HepG2 (cell line): ENCODE measurements around the gene ADCY9. TPM values are rescaled to one million over a fixed set of nuclear protein-coding genes. Genes with fewer than 3 reads are reported as not detected.
A peak's percentile ranks its signal among the peaks of the same experiment; 100 is the strongest.

Experiments
- AGO2 ChIP-seq: fragments of 200-400 bp; formaldehyde crosslinking; optimal IDR thresholded peaks from 2 replicates; pipeline ENCODE3; 2017; ENCODE audit warnings: mild to moderate bottlenecking, low read depth, low read length, moderate library complexity
- ATF2 ChIP-seq: sonication (generic); formaldehyde crosslinking; IDR thresholded peaks from 2 replicates; pipeline ENCODE4 v1.4.0; 2020; ENCODE audit warnings: missing genetic modification reagents
- CHD4 ChIP-seq: fragments of 200-600 bp; sonication (generic); IDR thresholded peaks from 2 replicates; pipeline ENCODE4 v1.7.0; 2017; ENCODE audit warnings: mild to moderate bottlenecking, low read length, borderline replicate concordance
- HIC2 ChIP-seq: sonication (generic); formaldehyde crosslinking; IDR thresholded peaks from 2 replicates; pipeline ENCODE4 v1.9.0; 2022; ENCODE audit warnings: low read depth, missing genetic modification reagents
- MXD3 ChIP-seq: IDR thresholded peaks from 2 replicates; pipeline ENCODE4 v1.6.1; 2016; ENCODE audit warnings: mild to moderate bottlenecking, missing biosample characterization, missing genetic modification reagents
- NCOR1 ChIP-seq: fragments of 200-600 bp; sonication (generic); IDR thresholded peaks from 2 replicates; pipeline ENCODE4 v1.7.0; 2017; ENCODE audit warnings: antibody characterized with exemption, low read length, borderline replicate concordance
- NRL ChIP-seq: sonication (generic); formaldehyde crosslinking; IDR thresholded peaks from 2 replicates; pipeline ENCODE4 v1.5.0; 2020; ENCODE audit warnings: missing genetic modification reagents, mild to moderate bottlenecking, moderate library complexity, borderline replicate concordance
- SMC3 ChIP-seq: IDR thresholded peaks from 2 replicates; pipeline ENCODE4 v1.6.1; 2011; ENCODE audit warnings: low read length, improper control_type of control experiment
- TBX2 ChIP-seq: sonication (generic); formaldehyde crosslinking; IDR thresholded peaks from 2 replicates; pipeline ENCODE4 v1.5.0; 2020; ENCODE audit warnings: missing genetic modification reagents, mild to moderate bottlenecking, borderline replicate concordance
- TCF7 ChIP-seq: sonication (generic); IDR thresholded peaks from 2 replicates; pipeline ENCODE4 v1.6.1; 2016; ENCODE audit warnings: antibody characterized with exemption, low read depth
- UBTF ChIP-seq: sonication (generic); formaldehyde crosslinking; IDR thresholded peaks from 2 replicates; pipeline ENCODE4 v1.4.0; 2020; ENCODE audit warnings: mild to moderate bottlenecking, missing genetic modification reagents
- YY1 ChIP-seq: IDR thresholded peaks from 2 replicates; pipeline ENCODE4 v1.6.1; 2011; ENCODE audit warnings: low read length, low read depth, moderate library complexity, mild to moderate bottlenecking; ENCODE audit not compliant: insufficient read depth, insufficient replicate concordance
- ZBTB7A ChIP-seq: sonication (generic); formaldehyde crosslinking; IDR thresholded peaks from 2 replicates; pipeline ENCODE4 v1.8.0; 2022; ENCODE audit warnings: mild to moderate bottlenecking, missing genetic modification reagents
- ZFAT ChIP-seq: sonication (generic); formaldehyde crosslinking; conservative IDR thresholded peaks from 2 replicates; pipeline ENCODE4 v1.8.1; 2023; ENCODE audit warnings: missing genetic modification reagents, inconsistent platforms
- ZFP41 ChIP-seq: sonication (generic); formaldehyde crosslinking; IDR thresholded peaks from 2 replicates; pipeline ENCODE4 v1.4.0; 2020; ENCODE audit warnings: mild to moderate bottlenecking, missing genetic modification reagents, borderline replicate concordance
- ZFY ChIP-seq: sonication (generic); formaldehyde crosslinking; IDR thresholded peaks from 2 replicates; pipeline ENCODE4 v1.4.0; 2020; ENCODE audit warnings: missing genetic modification reagents
- ZMYM4 ChIP-seq: sonication (generic); formaldehyde crosslinking; IDR thresholded peaks from 2 replicates; pipeline ENCODE4 v1.8.1; 2023; ENCODE audit warnings: mild to moderate bottlenecking, missing genetic modification reagents
- ZNF207 ChIP-seq: fragments of 450-650 bp; IDR thresholded peaks from 2 replicates; pipeline ENCODE4 v1.6.1; 2016; ENCODE audit warnings: antibody characterized with exemption, borderline replicate concordance
- ZNF3 ChIP-seq: IDR thresholded peaks from 2 replicates; pipeline ENCODE4 v1.7.0; 2017; ENCODE audit warnings: inconsistent platforms
- ZNF460 ChIP-seq: sonication (generic); formaldehyde crosslinking; IDR thresholded peaks from 2 replicates; pipeline ENCODE4 v1.5.1; 2020; ENCODE audit warnings: missing genetic modification reagents, mild to moderate bottlenecking, borderline replicate concordance
- ZNF512 ChIP-seq: sonication (generic); formaldehyde crosslinking; IDR thresholded peaks from 2 replicates; pipeline ENCODE4 v1.4.0; 2020; ENCODE audit warnings: mild to moderate bottlenecking, missing genetic modification reagents
- ZNF530 ChIP-seq: sonication (generic); formaldehyde crosslinking; IDR thresholded peaks from 2 replicates; pipeline ENCODE4 v1.5.0; 2020; ENCODE audit warnings: low read depth, mild to moderate bottlenecking, missing genetic modification reagents
- ZNF616 ChIP-seq: sonication (generic); formaldehyde crosslinking; IDR thresholded peaks from 2 replicates; pipeline ENCODE4 v1.5.0; 2020; ENCODE audit warnings: low read depth, mild to moderate bottlenecking, missing genetic modification reagents
- ZSCAN12 ChIP-seq: sonication (generic); formaldehyde crosslinking; IDR thresholded peaks from 2 replicates; pipeline ENCODE4 v1.9.0; 2021; ENCODE audit warnings: mild to moderate bottlenecking, missing genetic modification reagents
- polyA plus RNA-seq, 8 experiments: library from polyadenylated mRNA; depleted of rRNA in 3 of 8; stranded (reverse) in 7 of 8; unstranded in 1 of 8; fragments of >200 nt; fragmentation: Illumina TruSeq in 4 of 8; extraction: Trizol in 4 of 8; gene quantifications; 2 replicates each; pipeline versions ENCODE4 v1.2.1 to v1.2.3, GENCODE V29; 2011 to 2016; ENCODE audit warnings: low read depth in 4 of 8, missing spikeins in 1 of 8, mixed read lengths in 1 of 8; ENCODE audit not compliant: insufficient read depth in 1 of 8
- total RNA-seq, 5 experiments: library from RNA; depleted of rRNA; stranded (reverse); fragments of >200 nt; fragmentation: Illumina TruSeq; extraction: Trizol; gene quantifications; 2 replicates each; pipeline ENCODE4 v1.2.3, GENCODE V29; 2016; ENCODE audit warnings: low read depth in 1 of 5

Gene ADCY9
- total and polyA plus RNA-seq, 2 of the 13 experiments (the other 11 are each of a cell fraction or from before 2014, with no cell fraction given): 11.2 to 13.9 TPM

DNA sequence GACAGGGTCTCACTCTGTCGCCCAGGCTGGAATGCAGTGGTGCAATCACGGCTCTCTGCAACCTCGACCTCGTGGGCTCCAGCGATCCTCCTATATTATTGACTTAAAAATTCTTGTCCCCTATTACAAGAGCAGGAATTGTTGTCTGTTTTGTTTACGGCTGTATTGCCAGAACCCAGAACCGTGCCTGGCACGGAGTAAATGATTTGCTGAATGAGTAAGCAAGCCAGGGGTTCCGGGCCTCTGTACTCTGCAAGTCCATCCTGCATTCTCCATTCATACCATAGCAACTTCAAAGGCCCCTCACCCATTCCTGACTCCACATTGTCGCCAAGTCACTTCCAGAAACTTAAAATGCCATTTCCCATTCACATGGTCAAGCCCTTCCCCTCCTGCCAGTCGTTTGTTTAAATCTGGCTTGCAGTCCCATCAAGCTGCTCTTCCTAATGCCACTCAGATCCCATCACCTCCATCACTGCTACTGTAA lies 6.9 kb downstream of the ADCY9 start (continued):
- TF ChIP-seq MXD3 (no peak), ZFY (CRISPR knock-in tag) (peak; percentile 31; the same call in 1 of the 2 replicates), UBTF (CRISPR knock-in tag) (peak; percentile 59), ZSCAN12 (0 out of 2 replicates have a peak, but pooled peaks have one; percentile 60), NCOR1 (peak; percentile 27; the same call in 1 of the 2 replicates), ZMYM4 (CRISPR knock-in tag) (peak; percentile 29; the same call in 1 of the 2 replicates), SMC3 (0 out of 2 replicates have a peak, but pooled peaks have one; percentile 0), ZNF530 (CRISPR knock-in tag) (no peak), ATF2 (CRISPR knock-in tag) (peak; percentile 26; the same call in 1 of the 2 replicates), ZFP41 (CRISPR knock-in tag) (no peak), CHD4 (no peak), ZNF512 (CRISPR knock-in tag) (no peak), YY1 (peak; percentile 33), NRL (CRISPR knock-in tag) (no peak), ZBTB7A (CRISPR knock-in tag) (no peak), ZNF460 (CRISPR knock-in tag) (no peak), TCF7 (peak; percentile 86), ZNF3 (peak; percentile 96), ZNF207 (no peak), AGO2 (no peak), ZNF616 (CRISPR knock-in tag) (no peak), ZFAT (CRISPR knock-in tag) (no peak), TBX2 (CRISPR knock-in tag) (peak; percentile 59), HIC2 (peak; percentile 49; the same call in 1 of the 2 replicates)
